H9 (cell line): ENCODE results near the gene SSBP2. TPM values are rescaled to one million over a fixed set of nuclear protein-coding genes. Genes with fewer than 3 reads are reported as not detected.

Experiments used
- DNase-seq: peaks from one replicate; pipeline ENCODE4 v3.0.0-alpha.2; 2017
- H2AFZ ChIP-seq: one replicate; pipeline ENCODE4 v1.6.1; 2013; ENCODE audit warnings: mild to moderate bottlenecking, low read length, control low read depth, moderate library complexity
- H2AK5ac ChIP-seq: 2 replicates; pipeline ENCODE4 v1.6.1; 2013; ENCODE audit warnings: low read length, control low read depth, mixed read lengths; ENCODE audit not compliant: insufficient read length
- H2BK120ac ChIP-seq: one replicate; pipeline ENCODE4 v1.6.1; 2013; ENCODE audit warnings: low read depth, mild to moderate bottlenecking, low read length, control low read depth, inconsistent platforms; ENCODE audit not compliant: poor library complexity, severe bottlenecking
- H2BK12ac ChIP-seq: 2 replicates; pipeline ENCODE4 v1.6.1; 2013; ENCODE audit warnings: low read length, control low read depth, mixed read lengths, low read depth; ENCODE audit not compliant: insufficient read length
- H2BK15ac ChIP-seq: 2 replicates; pipeline ENCODE4 v1.6.1; 2013; ENCODE audit warnings: low read depth, low read length, control low read depth
- H2BK20ac ChIP-seq: one replicate; pipeline ENCODE4 v1.6.1; 2013; ENCODE audit warnings: low read depth, mild to moderate bottlenecking, low read length, control low read depth, inconsistent platforms; ENCODE audit not compliant: poor library complexity, severe bottlenecking
- H2BK5ac ChIP-seq: 2 replicates; pipeline ENCODE4 v1.6.1; 2013; ENCODE audit warnings: low read length, control low read depth, mixed read lengths; ENCODE audit not compliant: insufficient read length
- H3K14ac ChIP-seq: 2 replicates; pipeline ENCODE4 v1.6.1; 2013; ENCODE audit warnings: low read length, control low read depth; ENCODE audit not compliant: insufficient read depth
- H3K18ac ChIP-seq: 2 replicates; pipeline ENCODE4 v1.6.1; 2013; ENCODE audit warnings: low read depth, mild to moderate bottlenecking, mixed read lengths, low read length, control low read depth; ENCODE audit not compliant: insufficient read length
- H3K23ac ChIP-seq: 2 replicates; pipeline ENCODE4 v1.6.1; 2013; ENCODE audit warnings: low read length, control low read depth, mixed read lengths, low read depth; ENCODE audit not compliant: insufficient read length
- H3K23me2 ChIP-seq: 2 replicates; pipeline ENCODE4 v1.6.1; 2013; ENCODE audit warnings: low read depth, mild to moderate bottlenecking, mixed read lengths, low read length, control low read depth; ENCODE audit not compliant: insufficient read length, poor library complexity, severe bottlenecking
- H3K27ac ChIP-seq: 2 replicates; pipeline ENCODE4 v1.5.1; 2013; ENCODE audit warnings: low read length, control low read depth, mixed read lengths, low read depth; ENCODE audit not compliant: insufficient read length
- H3K27me3 ChIP-seq: 2 replicates; pipeline ENCODE4 v1.6.1; 2013; ENCODE audit warnings: low read length, control low read depth, inconsistent platforms; ENCODE audit not compliant: insufficient read depth
- H3K4ac ChIP-seq: 2 replicates; pipeline ENCODE4 v1.6.1; 2013; ENCODE audit warnings: low read depth, mild to moderate bottlenecking, control low read depth, inconsistent platforms, low read length, moderate library complexity
- H3K4me1 ChIP-seq: 2 replicates; pipeline ENCODE4 v1.6.1; 2013; ENCODE audit warnings: low read length, control low read depth, inconsistent platforms; ENCODE audit not compliant: insufficient read depth
- H3K4me2 ChIP-seq: 2 replicates; pipeline ENCODE4 v1.6.1; 2013; ENCODE audit warnings: low read length, control low read depth, mixed read lengths; ENCODE audit not compliant: insufficient read length, insufficient read depth
- H3K56ac ChIP-seq: 2 replicates; pipeline ENCODE4 v1.6.1; 2013; ENCODE audit warnings: low read depth, mild to moderate bottlenecking, mixed read lengths, low read length, control low read depth; ENCODE audit not compliant: insufficient read length
- H3K79me1 ChIP-seq: 2 replicates; pipeline ENCODE4 v1.6.1; 2013; ENCODE audit warnings: low read depth, mild to moderate bottlenecking, moderate library complexity, low read length, control low read depth, inconsistent platforms; ENCODE audit not compliant: insufficient read depth, poor library complexity, severe bottlenecking
- H3K79me2 ChIP-seq: 2 replicates; pipeline ENCODE4 v1.6.1; 2013; ENCODE audit warnings: low read length, control low read depth, inconsistent platforms; ENCODE audit not compliant: insufficient read depth
- H3K9ac ChIP-seq: 2 replicates; pipeline ENCODE4 v1.6.1; 2013; ENCODE audit warnings: low read length, control low read depth, mixed read lengths; ENCODE audit not compliant: insufficient read length; ENCODE audit errors: extremely low read depth
- H3K9me3 ChIP-seq: one replicate; pipeline ENCODE4 v1.6.1; 2013; ENCODE audit warnings: low read depth, low read length, inconsistent platforms; ENCODE audit not compliant: control insufficient read depth
- H3T11ph ChIP-seq: one replicate; pipeline ENCODE4 v1.6.1; 2013; ENCODE audit warnings: mild to moderate bottlenecking, low read length, control low read depth, inconsistent platforms
- H4K20me1 ChIP-seq: one replicate; pipeline ENCODE4 v1.6.1; 2013; ENCODE audit not compliant: control insufficient read depth, insufficient read length, insufficient read depth
- H4K5ac ChIP-seq: 2 replicates; pipeline ENCODE4 v1.6.1; 2013; ENCODE audit warnings: low read depth, mild to moderate bottlenecking, mixed read lengths, low read length, control low read depth; ENCODE audit not compliant: insufficient read length
- H4K8ac ChIP-seq: replicated peaks from 2 replicates; pipeline ENCODE4 v1.6.1; 2013; ENCODE audit warnings: low read length, control low read depth, mixed read lengths, low read depth; ENCODE audit not compliant: insufficient read length
- H4K91ac ChIP-seq: 2 replicates; pipeline ENCODE4 v1.6.1; 2013; ENCODE audit warnings: low read depth, mild to moderate bottlenecking, moderate library complexity, mixed read lengths, low read length, control low read depth; ENCODE audit not compliant: insufficient read length
- H3K27ac Mint-ChIP-seq, 3 experiments: 2 replicates in 2 of 3; 3 replicates in 1 of 3; pipeline ENCODE4 v1.8.0; 2020 to 2021; ENCODE audit warnings: mixed read lengths in 3 of 3, mild to moderate bottlenecking in 1 of 3, moderate library complexity in 1 of 3
- H3K27me3 Mint-ChIP-seq: 2 replicates; pipeline ENCODE4 v1.8.0; 2021; ENCODE audit warnings: low read depth, mild to moderate bottlenecking, moderate library complexity, mixed read lengths
- H3K36me3 Mint-ChIP-seq, 3 experiments: 2 replicates in 2 of 3; 3 replicates in 1 of 3; pipeline ENCODE4 v1.8.0; 2020 to 2021; ENCODE audit warnings: low read depth in 3 of 3, mixed read lengths in 3 of 3; ENCODE audit not compliant: insufficient read depth in 1 of 3
- H3K4me1 Mint-ChIP-seq, 2 experiments: 2 replicates each; pipeline ENCODE4 v1.8.0; 2020; ENCODE audit warnings: mixed read lengths in 2 of 2
- H3K4me3 Mint-ChIP-seq, 2 experiments: 2 replicates in 1 of 2; 3 replicates in 1 of 2; pipeline ENCODE4 v1.8.0; 2020 to 2021; ENCODE audit warnings: mild to moderate bottlenecking in 2 of 2, mixed read lengths in 2 of 2, moderate library complexity in 1 of 2
- H3K9me3 Mint-ChIP-seq, 2 experiments: 2 replicates in 1 of 2; 3 replicates in 1 of 2; pipeline ENCODE4 v1.8.0; 2020; ENCODE audit warnings: mild to moderate bottlenecking in 2 of 2, mixed read lengths in 2 of 2, moderate library complexity in 1 of 2
- CTCF ChIP-seq: fragments of 200-600 bp; sonication (generic); conservative IDR thresholded peaks from 3 replicates; pipeline ENCODE4 v1.8.0; 2021; ENCODE audit warnings: antibody characterized with exemption, mild to moderate bottlenecking
- WGBS: extraction: QIAGEN DNeasy Blood & Tissue Kit; methylation state at CpG from one replicate; pipeline ENCODE4 v1.1.7; 2013; ENCODE audit warnings: missing lambda C conversion rate, low lambda C conversion rate, mixed read lengths; ENCODE audit not compliant: insufficient read length; ENCODE audit errors: extremely low coverage; 5-methylcytosine and 5-hydroxymethylcytosine counted together
- total RNA-seq: library from RNA; stranded (reverse); gene quantifications from 2 replicates; pipeline ENCODE4 v1.2.1, GENCODE V29; 2021

SSBP2 gene
- total RNA-seq, 1 experiment from 2014 or later, result 35.6 TPM

- H2BK20ac ChIP-seq, result no peak overlapping the region
- no peak overlapping the region for H3K23ac ChIP-seq
- peaks cover 65 to 67% of the 10 kb centered on the region in 2 experiments for H3K4me1 Mint-ChIP-seq
- WGBS, result no CpG with 5 or more reads among the region's 1 CpG
- peaks cover 10% of the 10 kb centered on the region; the same call in 1 of the 2 replicates for H3K4me1 ChIP-seq
- no peaks in the 10 kb centered on the region for H3K79me2 ChIP-seq
- H3K27ac ChIP-seq, result no peak overlapping the region
- H3K56ac ChIP-seq, result no peak overlapping the region
- H3K79me1 ChIP-seq, result no peaks in the 10 kb centered on the region
- H3K9me3 Mint-ChIP-seq, result no peaks in the 10 kb centered on the region
- H3K4ac ChIP-seq, result no peak overlapping the region
- no peak overlapping the region for H3K9ac ChIP-seq
- H3K14ac ChIP-seq, result no peak overlapping the region
- H4K5ac ChIP-seq, result no peak overlapping the region
- no peaks in the 10 kb centered on the region for H3K23me2 ChIP-seq
- DNase-seq, result no peak
- no peak overlapping the region for H3K18ac ChIP-seq
- no peak for TF ChIP-seq CTCF
- H2AFZ ChIP-seq, result no peak overlapping the region
- no peaks in the 10 kb centered on the region for H3K36me3 Mint-ChIP-seq
- H3K9me3 ChIP-seq, result no peaks in the 10 kb centered on the region
- H3K4me2 ChIP-seq, result no peak overlapping the region
- H3K27me3 Mint-ChIP-seq, result peaks cover 2% of the 10 kb centered on the region
- H4K20me1 ChIP-seq, result no peaks in the 10 kb centered on the region
- H2BK120ac ChIP-seq, result no peak overlapping the region
- H2BK15ac ChIP-seq, result no peak overlapping the region
- H2BK5ac ChIP-seq, result no peak overlapping the region
- no peaks in the 10 kb centered on the region for H3K27me3 ChIP-seq
- no peak overlapping the region for H2AK5ac ChIP-seq
- H3T11ph ChIP-seq, result no peak overlapping the region
- H3K27ac Mint-ChIP-seq, result peak overlapping the region in 1 of 3 experiments; percentile 0; a peak in 1 of 7 replicates
- H4K91ac ChIP-seq, result no peak overlapping the region
- H3K4me3 Mint-ChIP-seq, result no peak overlapping the region
- H4K8ac ChIP-seq, result no peak overlapping the region
- no peak overlapping the region for H2BK12ac ChIP-seq
Observed at GRCh38 chr5:81757404-81757803, 6.5 kb upstream of the SSBP2 start.
